Cardiac ventricle fibroblast (primary cell): ENCODE measurements around the gene ABCD1. TPM values are rescaled to one million over a fixed set of nuclear protein-coding genes. Genes with fewer than 3 reads are reported as not detected.

Source experiments
- total RNA-seq: library from RNA; depleted of rRNA; stranded (reverse); fragments of >200 nt; gene quantifications from 2 replicates; pipeline ENCODE4 v1.2.3, GENCODE V29; 2015

The ABCD1 gene
- total RNA-seq = 11.7 and 11.8 TPM in 2 replicates

GRCh38 chrX:153724252-153725038, at the start of gene ABCD1, which contains the start of gene BCAP31:
TSS of gene ABCD1 (plus strand) at chrX:153724856. CDS start at chrX:153725267, 411 bp downstream.
TSS of gene BCAP31 (minus strand) at chrX:153724387. CDS start at chrX:153723244, 1,143 bp downstream.

DNA sequence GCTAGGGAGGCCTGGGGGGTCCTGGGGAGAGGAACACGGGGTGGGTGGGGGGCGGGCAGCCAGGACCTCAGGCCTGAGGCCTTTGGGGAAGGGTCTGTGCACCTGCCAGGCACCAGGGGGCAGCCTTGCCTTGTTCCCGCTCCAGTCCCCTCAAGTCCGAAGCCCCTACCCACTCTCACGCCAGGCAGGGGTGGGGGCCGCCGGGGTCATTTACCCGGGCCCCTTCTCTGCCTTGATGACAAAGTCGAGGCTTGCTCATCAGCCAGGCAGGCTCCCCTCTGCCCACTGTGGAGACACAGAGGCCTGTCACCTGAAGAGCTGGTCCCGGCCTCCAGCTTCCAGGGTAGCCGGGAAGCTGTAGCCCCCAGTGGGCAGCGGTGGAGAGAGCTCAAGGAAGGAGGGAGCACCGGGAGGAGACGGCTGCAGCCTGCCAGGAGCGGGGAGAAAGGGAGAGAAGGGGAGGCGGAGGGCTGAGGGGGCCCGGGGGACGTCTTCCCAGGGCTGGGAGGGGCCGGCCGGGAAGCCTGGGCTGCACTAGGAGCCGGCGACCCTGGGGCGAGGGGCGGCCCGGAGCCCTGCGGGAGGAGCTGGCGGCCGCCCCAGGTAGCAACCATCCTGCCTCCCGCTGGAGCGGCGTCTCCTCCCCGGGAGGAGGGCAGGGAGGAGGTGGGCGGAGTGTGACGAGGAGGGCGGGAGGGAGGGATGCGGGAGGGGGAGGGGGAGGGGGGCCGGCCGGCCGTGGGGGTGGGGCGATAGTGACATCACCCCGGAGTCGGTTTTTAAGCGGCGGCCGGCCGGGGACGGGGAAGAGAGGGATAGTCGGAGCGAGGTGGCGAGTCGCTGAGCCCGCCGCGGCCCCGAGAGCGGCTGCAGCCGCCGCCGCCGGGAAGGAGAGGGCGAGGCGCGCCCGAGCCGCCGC, 37.3 kb upstream of the ABCD1 start, which contains the start of gene SLC6A8:
Gene SLC6A8, plus strand, starts transcription at position 806 of the 919 bp plus-strand sequence. CDS start 649 bp downstream, outside the sequence.

DNA sequence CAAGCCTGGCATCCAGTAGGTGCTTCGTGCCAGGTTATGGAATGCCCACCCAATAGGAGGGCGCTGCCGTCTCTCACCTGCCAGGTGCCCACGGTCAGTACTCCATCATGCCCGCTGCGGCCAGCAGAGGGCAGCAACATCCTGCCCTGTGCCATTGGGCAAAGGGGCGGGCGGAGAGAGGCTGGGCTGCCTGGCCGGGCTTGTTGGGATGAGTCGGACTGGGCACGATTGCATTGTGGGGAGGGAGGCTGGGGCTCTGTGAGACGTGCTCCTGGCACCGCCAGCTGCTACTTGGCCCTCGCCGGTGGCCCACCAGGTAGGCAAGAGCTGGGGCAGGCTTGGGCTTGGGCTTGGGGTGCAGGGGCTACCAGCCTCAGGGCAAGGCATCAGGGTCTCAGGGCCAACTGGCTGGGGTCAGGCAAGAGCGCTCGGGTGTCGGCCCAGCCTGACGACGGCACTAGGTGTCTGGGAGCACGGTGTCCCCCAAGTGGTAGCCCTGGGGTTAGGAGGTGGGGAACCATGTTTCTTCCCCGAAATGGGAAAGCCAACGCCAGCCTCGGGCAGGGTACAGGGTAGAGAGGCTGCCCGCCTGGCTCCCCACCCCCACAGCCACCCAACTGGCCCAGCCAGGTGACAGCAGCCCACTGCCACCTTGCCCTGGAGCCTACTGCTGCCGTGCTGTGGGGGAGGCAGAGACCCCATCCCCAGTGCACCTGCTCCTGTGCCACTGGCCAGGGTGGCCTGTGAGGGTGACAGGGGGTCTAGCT, 39.5 kb downstream of the ABCD1 start, which contains the start of gene PLXNB3:
Gene PLXNB3, plus strand, starts transcription at position 261 of the 767 bp plus-strand sequence. CDS start 1,287 bp downstream, outside the sequence.

DNA sequence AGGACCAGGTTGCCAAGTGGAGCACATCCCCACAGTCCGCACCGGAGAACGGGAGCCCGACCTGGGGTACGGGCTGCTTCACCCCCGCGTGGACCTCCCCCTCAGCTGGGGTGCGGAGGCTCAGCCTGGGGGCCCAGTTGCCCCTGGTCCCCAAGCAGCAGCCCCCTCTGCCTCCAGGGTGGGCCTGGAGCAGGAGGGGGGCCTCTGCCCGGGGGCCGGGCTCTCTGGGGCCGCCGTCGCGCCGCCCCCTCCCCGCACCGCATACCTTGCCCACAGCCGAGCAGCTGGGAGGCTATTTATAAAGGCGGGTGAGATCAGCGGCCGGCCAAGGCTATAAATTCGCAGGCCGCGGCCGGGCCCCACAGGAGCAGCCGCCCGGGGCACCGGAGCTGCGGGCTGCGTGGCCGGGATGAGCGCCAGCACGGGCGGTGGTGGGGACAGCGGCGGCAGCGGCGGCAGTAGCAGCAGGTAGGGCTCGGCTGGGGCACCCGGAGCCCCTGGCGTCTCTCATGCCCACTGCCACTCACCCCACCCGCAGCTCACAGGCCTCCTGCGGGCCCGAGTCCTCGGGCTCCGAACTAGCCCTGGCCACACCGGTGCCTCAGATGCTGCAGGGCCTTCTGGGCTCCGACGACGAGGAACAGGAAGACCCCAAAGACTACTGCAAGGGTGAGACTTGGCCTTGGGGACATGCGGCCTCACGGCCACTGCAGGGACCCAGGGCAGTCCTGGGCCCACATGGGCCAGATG, 56.2 kb downstream of the ABCD1 start, which contains the start of gene SRPK3:
Gene SRPK3, plus strand, starts transcription at position 364 of the 750 bp plus-strand sequence. Its CDS starts 46 bp downstream, at position 410.

Other genes starting within 250 kb of the ABCD1 start
- gene BGN, start 229.9 kb upstream of the ABCD1 start, total RNA-seq = 318 and 356 TPM in 2 replicates
- not detected in 2 replicates for gene ATP2B3, start 207.2 kb upstream of the ABCD1 start, total RNA-seq
- 14.9 and 22.7 TPM in 2 replicates for gene CCNQ, start 125.7 kb upstream of the ABCD1 start, total RNA-seq
- 0.12 TPM in 1 of 2 replicates, not detected in the other for gene DUSP9, start 77.7 kb upstream of the ABCD1 start, total RNA-seq
- gene PNCK, start 51.0 kb upstream of the ABCD1 start, total RNA-seq = 0.20 and 0.25 TPM in 2 replicates
- 28.0 and 31.3 TPM in 2 replicates for gene SLC6A8, start 36.9 kb upstream of the ABCD1 start, total RNA-seq
- 116 and 122 TPM in 2 replicates for gene BCAP31, start 469 bp upstream of the ABCD1 start, total RNA-seq
- gene PLXNB3, start 39.4 kb downstream of the ABCD1 start, total RNA-seq = 0.94 and 2.4 TPM in 2 replicates
- gene SRPK3, start 56.2 kb downstream of the ABCD1 start, total RNA-seq = 0.12 TPM in 1 of 2 replicates, not detected in the other
- gene IDH3G, start 69.5 kb downstream of the ABCD1 start, total RNA-seq = 82.2 and 117 TPM in 2 replicates
- 281 and 408 TPM in 2 replicates for gene SSR4, start 69.8 kb downstream of the ABCD1 start, total RNA-seq
- gene PDZD4, start 105.7 kb downstream of the ABCD1 start, total RNA-seq = 0.69 and 1.3 TPM in 2 replicates
- gene L1CAM, start 161.3 kb downstream of the ABCD1 start, total RNA-seq = 0.05 TPM in 1 of 2 replicates, not detected in the other
- gene AVPR2, start 179.8 kb downstream of the ABCD1 start, total RNA-seq = not detected in 2 replicates
- 0.31 and 3.9 TPM in 2 replicates for gene ARHGAP4, start 201.4 kb downstream of the ABCD1 start, total RNA-seq
- gene NAA10, start 210.2 kb downstream of the ABCD1 start, total RNA-seq = 46.2 and 49.9 TPM in 2 replicates
- 1.1 and 1.2 TPM in 2 replicates for gene RENBP, start 219.8 kb downstream of the ABCD1 start, total RNA-seq
- 34.6 and 36.1 TPM in 2 replicates for gene HCFC1, start 247.0 kb downstream of the ABCD1 start, total RNA-seq
- 11.1 and 12.6 TPM in 2 replicates for gene TMEM187, start 247.9 kb downstream of the ABCD1 start, total RNA-seq